DMS114 treated with DMSO at 0.1 percent for 48 hours (cell line): ENCODE results near the gene OSBPL8.
A peak's percentile ranks its signal among the peaks of the same experiment; 100 is the strongest.
"Not testable (repeated sequence)": the region's sequence is repeated elsewhere in the genome, so short reads cannot be mapped to it uniquely, and the experiment has no call there.

Experiments used
- DNase-seq: peaks from one replicate; lab custom pipeline; 2025; ENCODE audit not compliant: unreplicated experiment; lab: John Stamatoyannopoulos, UW

The OSBPL8 gene

GRCh38 chr12:76375939-76376338 lies 183.6 kb downstream of the OSBPL8 start:
- DNase-seq: no peak

DNA sequence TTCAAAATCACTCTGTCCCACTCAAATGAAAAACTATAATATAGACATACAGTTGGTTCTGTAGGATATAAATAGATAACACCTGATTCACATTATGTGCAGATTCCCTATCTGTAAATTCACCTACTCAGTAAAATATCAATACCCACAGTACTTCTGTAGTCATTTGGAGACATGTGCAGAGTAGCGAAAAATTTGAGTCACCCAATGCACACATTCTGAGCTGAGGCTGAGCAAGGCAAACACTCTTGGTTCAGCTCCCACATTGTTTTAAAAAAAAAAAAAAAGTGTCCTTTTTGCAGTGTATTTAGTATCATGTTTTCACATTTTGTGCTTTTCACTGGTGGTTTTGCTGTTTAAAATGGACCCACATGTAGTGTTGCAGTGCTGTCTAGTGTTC lies 184.1 kb downstream of the OSBPL8 start:
- no peak for DNase-seq

DNA sequence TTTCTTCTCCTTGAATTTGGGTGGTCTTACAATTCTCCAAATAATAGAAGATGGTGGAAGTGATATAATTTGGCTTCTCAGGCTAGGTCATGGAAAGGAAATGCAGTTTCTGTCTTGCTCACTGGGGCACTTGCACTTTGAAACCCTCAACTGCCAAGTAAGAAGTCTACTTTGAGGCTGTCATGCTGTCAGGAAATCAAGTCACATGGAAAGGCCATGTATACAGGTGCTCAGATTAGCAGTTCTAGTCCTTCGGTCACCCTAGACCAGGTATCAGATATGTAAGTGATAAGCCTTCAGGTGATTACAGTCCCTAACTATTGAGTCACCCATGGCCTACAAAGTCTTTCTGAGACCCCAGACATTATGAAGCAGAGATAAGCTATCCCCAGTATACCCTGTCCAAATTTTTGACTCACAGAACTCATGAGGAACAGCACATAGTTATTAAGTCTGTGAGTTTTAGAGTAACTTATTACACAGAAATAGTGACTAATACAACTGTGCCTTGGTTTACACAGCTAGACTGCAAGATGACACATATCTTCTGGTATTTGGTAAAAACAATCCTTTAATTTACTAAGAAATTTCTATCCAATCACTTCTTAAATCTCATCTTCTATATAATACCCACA lies 185.1 kb downstream of the OSBPL8 start:
- DNase-seq: no peak

- no peak for DNase-seq
Measured at GRCh38 chr12:76368230-76368629, 191.3 kb downstream of the OSBPL8 start.

- no peak for DNase-seq
Measured at GRCh38 chr12:76366163-76366562, 193.4 kb downstream of the OSBPL8 start.

GRCh38 chr12:76364131-76364530 lies 195.4 kb downstream of the OSBPL8 start:
- not testable (repeated sequence) for DNase-seq

DNA sequence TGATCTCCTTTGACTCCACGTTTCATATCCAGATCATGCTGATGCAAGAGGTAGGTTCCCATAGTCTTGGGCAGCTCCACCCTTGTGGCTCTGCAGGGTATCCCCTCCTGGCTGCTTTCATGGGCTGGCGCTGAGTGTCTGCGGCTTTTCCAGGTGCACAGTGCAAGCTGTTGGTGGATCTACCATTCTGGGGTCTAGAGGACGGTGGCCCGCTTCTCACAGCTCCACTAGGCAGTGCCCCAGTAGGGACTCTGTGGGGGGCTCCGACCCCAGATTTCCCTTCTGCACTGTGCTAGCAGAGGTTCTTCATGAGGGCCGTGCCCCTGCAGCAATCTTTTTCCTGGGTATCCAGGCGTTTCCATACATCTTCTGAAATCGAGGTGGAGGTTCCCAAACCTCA lies 199.3 kb downstream of the OSBPL8 start:
- DNase-seq: no peak

DNA sequence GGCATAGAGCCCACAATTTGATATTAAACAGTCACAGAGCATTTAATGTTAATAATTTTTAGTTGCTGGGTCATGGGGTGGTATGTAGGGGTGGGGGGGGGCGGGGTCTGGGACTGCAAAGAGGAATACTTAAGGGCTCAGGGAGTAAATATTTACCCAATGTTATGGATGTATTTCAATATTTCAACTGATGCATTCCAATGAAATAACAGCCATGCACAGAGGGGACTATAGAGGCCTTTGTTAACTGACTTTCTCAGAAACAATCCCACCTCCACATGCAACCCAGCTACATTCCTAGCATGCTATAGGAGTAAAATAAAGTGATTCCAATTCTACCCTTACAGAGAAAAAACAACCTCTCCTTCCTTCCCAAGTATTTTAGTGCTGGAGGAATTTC lies 203.5 kb downstream of the OSBPL8 start:
- DNase-seq: no peak

DNA sequence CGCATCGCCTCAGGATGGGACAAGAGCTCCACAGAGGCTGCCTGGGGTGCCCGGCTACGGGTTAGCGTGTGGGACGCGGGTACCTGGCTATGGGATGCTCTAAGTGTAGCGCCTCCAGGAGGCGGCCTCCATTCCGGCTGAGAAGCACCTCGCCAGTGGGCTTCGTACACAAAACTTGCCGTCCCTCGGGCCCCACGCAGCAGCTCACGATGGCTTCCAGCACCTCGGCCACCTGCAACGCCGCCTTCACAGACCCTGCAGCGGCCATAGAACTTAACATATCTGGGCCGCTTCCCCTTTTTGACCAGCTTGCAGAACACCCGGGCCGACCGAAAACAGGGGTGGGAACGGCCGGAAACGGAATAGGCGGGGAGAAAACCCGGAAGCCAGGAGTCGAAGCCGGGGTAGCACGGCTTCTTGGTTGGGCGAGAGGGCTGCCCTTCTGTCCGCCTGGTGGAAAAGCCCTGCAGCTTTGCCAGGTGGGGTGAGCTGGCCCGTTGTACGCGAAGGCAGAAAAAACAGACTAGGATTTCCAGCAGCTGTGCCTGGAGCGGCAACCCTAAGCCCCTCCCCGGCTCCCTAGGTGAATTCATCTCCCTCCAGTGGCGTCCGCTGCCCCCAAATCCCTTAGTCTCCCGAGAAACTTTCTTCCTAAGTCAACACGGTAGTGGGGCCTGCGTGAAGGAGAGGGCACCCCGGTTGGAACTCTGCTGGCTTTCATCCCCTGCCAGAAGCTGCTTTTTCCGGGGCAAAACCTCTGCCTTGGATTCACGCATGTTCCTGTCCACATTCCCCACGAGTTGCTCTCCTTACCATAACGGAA lies 211.3 kb downstream of the OSBPL8 start, which contains the start of gene BBS10:
Gene BBS10 (minus strand): TSS at position 337 of the 823 bp plus-strand sequence. CDS start 57 bp downstream, at position 280.
- DNase-seq: peak; percentile 94

- DNase-seq: peak; percentile 39
Measured at GRCh38 chr12:76346798-76347420, 212.7 kb downstream of the OSBPL8 start.

DNA sequence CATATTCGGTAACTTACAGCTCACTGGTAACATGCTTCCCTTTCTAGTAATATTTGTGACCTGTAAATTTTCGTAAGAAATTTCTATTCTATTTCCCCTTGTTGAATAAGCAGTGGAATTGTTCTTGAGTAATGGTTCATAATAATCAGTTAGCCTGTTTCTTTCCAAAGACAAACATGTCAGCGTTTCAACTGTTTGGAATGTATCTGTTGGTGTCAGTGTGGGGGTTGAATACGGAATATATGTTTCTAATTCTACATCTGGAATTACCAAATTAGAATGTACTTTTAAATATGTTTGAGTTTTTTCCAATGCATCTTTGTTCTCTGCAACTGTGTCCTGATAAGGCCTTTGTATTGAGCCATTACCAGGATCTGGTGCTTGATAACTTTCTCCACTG lies 213.3 kb downstream of the OSBPL8 start:
- no peak for DNase-seq

DNA sequence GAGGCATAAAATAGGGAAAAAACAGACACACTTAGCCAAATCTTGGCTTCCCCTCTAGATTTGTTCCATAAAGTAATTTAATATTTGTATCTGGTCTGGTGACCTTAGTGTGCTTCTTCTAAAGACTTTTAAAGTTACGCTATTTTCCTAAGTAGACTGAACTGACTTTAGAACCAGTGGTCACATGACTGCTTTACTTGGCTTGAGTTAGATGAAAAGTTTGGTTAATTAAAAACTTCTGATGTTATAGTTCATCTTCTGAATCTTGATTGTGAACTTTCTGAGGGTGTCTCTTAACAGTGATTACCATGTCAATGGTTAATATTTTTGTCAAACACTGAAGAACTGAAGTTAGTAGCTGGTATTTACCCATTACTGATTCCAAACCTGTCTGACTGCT lies 214.0 kb downstream of the OSBPL8 start:
- DNase-seq: no peak

- no peak for DNase-seq
Measured at GRCh38 chr12:76341436-76342030, 218.0 kb downstream of the OSBPL8 start.

- no peak for DNase-seq
Measured at GRCh38 chr12:76340680-76341435, 218.7 kb downstream of the OSBPL8 start.

DNA sequence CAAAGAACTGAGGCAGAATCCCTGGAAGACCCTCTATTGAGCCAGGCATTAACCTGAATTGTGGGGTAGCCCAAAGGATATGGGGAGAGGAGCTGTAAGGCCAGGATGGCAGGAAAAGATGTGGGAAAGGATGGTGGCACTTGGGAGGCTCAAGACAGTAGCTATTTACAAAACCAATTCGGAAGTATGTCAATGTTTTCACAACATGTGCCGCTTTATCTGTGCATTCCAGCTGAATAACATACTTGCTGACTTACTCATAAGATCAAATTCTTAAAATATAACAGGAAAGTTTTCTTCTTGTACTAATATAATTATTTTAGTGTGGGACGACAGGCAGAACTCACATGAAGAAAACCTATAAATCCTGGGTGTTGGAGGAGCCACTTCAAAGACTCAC lies 222.0 kb downstream of the OSBPL8 start:
- DNase-seq: no peak

- no peak for DNase-seq
Measured at GRCh38 chr12:76332606-76333005, 227.0 kb downstream of the OSBPL8 start.

- DNase-seq: no peak
Measured at GRCh38 chr12:76329606-76330005, 230.0 kb downstream of the OSBPL8 start.

- no peak for DNase-seq
Measured at GRCh38 chr12:76329159-76329558, 230.4 kb downstream of the OSBPL8 start.

DNA sequence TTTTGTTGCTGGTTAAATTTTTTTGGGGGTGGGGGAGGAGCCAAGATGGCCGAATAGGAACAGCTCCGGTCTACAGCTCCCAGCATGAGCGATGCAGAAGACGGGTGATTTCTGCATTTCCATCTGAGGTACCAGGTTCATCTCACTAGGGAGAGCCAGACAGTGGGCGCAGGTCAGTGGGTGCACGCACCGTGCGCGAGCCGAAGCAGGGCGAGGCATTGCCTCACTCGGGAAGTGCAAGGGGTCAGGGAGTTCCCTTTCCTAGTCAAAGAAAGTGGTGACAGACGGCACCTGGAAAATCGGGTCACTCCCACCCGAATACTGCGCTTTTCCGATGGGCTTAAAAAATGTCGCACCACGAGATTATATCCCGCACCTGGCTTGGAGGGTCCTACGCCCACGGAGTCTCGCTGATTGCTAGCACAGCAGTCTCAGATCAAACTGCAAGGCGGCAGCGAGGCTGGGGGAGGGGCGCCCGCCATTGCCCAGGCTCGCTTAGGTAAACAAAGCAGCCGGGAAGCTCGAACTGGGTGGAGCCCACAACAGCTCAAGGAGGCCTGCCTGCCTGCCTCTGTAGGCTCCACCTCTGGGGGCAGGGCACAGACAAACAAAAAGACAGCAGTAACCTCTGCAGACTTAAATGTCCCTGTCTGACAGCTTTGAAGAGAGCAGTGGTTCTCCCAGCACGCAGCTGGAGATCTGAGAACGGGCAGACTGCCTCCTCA lies 239.8 kb downstream of the OSBPL8 start:
- DNase-seq: not testable (repeated sequence)
